Measurements from ENCODE around the gene NUMB. TPM values are rescaled to one million over a fixed set of nuclear protein-coding genes. Genes with fewer than 3 reads are reported as not detected.

The NUMB gene
- total RNA-seq, 1 experiment from 2014 or later: 22.2 TPM

- no peak overlapping the region for H3K9ac ChIP-seq (ENCODE audit: low read length)
- BruUV-seq (replicated peaks): no TSS peak
- no peak overlapping the region for H3K4me2 ChIP-seq (ENCODE audit: low read length)
- no peak overlapping the region for H3K27ac ChIP-seq (ENCODE audit: low read length)
- TF ChIP-seq EZH2 (IDR thresholded peaks at IDR 0.05; ENCODE audit: low read length, unreplicated experiment) (no peak), CTCF (conservative IDR thresholded peaks at IDR 0.05; ENCODE audit: low read depth, low read length) (no peak), EZH2phosphoT487 (IDR thresholded peaks at IDR 0.05; ENCODE audit: borderline replicate concordance, low read length) (no peak)
- H3K36me3 ChIP-seq (ENCODE audit: low read depth, low read length): no peaks in the 10 kb centered on the region
- H2AFZ ChIP-seq (ENCODE audit: low read length): no peak overlapping the region
- no peaks in the 10 kb centered on the region for H3K79me2 ChIP-seq (ENCODE audit: low read length)
- ChIA-PET POLR2A (ENCODE audit: unreplicated experiment) (no interaction called here), CTCF (interaction anchor here (0.6 kb wide), 1 partner anchor 203 kb away, joined by 3 read pairs; no protein-coding TSS in a partner anchor)
- H3K4me3 ChIP-seq (ENCODE audit: low read length): no peak overlapping the region
- DNase-seq: no peak
- H4K20me1 ChIP-seq (ENCODE audit: low read length): no peaks in the 10 kb centered on the region
- ATAC-seq: no peak
- H3K27me3 ChIP-seq (ENCODE audit: low read length): no peaks in the 10 kb centered on the region
- H3K9me2 ChIP-seq (replicated peaks; ENCODE audit: low read length): no peaks in the 10 kb centered on the region
- no peaks in the 10 kb centered on the region for H3K4me1 ChIP-seq (ENCODE audit: insufficient read depth, low read length)
- H3F3A ChIP-seq (ENCODE audit: low read length, unreplicated experiment): no peaks in the 10 kb centered on the region
- intact Hi-C loops (cut with micrococcal nuclease): no loop called here
- H3K9me3 ChIP-seq (ENCODE audit: low read length): no peaks in the 10 kb centered on the region
These were observed 20.3 kb upstream of the NUMB start for GRCh38 chr14:73478684-73479083.

- H2AFZ ChIP-seq (ENCODE audit: low read length): no peak overlapping the region
- H3K79me2 ChIP-seq (ENCODE audit: low read length): no peaks in the 10 kb centered on the region
- H3K36me3 ChIP-seq (ENCODE audit: low read depth, low read length): no peaks in the 10 kb centered on the region
- ATAC-seq: no peak
- ChIA-PET CTCF (no interaction called here), POLR2A (ENCODE audit: unreplicated experiment) (no interaction called here)
- no peaks in the 10 kb centered on the region for H3K4me1 ChIP-seq (ENCODE audit: insufficient read depth, low read length)
- no peaks in the 10 kb centered on the region for H3K9me2 ChIP-seq (replicated peaks; ENCODE audit: low read length)
- H3K4me3 ChIP-seq (ENCODE audit: low read length): no peak overlapping the region
- no peaks in the 10 kb centered on the region for H3K9me3 ChIP-seq (ENCODE audit: low read length)
- no peak overlapping the region for H3K4me2 ChIP-seq (ENCODE audit: low read length)
- intact Hi-C loops (cut with micrococcal nuclease): no loop called here
- H3F3A ChIP-seq (ENCODE audit: low read length, unreplicated experiment): no peaks in the 10 kb centered on the region
- H3K27ac ChIP-seq (ENCODE audit: low read length): no peak overlapping the region
- no peaks in the 10 kb centered on the region for H4K20me1 ChIP-seq (ENCODE audit: low read length)
- BruUV-seq (replicated peaks): no TSS peak
- H3K27me3 ChIP-seq (ENCODE audit: low read length): no peaks in the 10 kb centered on the region
- TF ChIP-seq EZH2 (IDR thresholded peaks at IDR 0.05; ENCODE audit: low read length, unreplicated experiment) (no peak), EZH2phosphoT487 (IDR thresholded peaks at IDR 0.05; ENCODE audit: borderline replicate concordance, low read length) (no peak), CTCF (conservative IDR thresholded peaks at IDR 0.05; ENCODE audit: low read depth, low read length) (no peak)
- no peak overlapping the region for H3K9ac ChIP-seq (ENCODE audit: low read length)
- no peak for DNase-seq
These were observed 19.4 kb upstream of the NUMB start for GRCh38 chr14:73477618-73478266.

GRCh38 chr14:73476451-73476931, 18.1 kb upstream of the NUMB start:
- no peak overlapping the region for H3K9ac ChIP-seq (ENCODE audit: low read length)
- ChIA-PET POLR2A (ENCODE audit: unreplicated experiment) (no interaction called here), CTCF (interaction anchor here (0.6 kb wide), 1 partner anchor 181 kb away, joined by 4 read pairs; no protein-coding TSS in a partner anchor)
- no TSS peak for BruUV-seq (replicated peaks)
- no peaks in the 10 kb centered on the region for H3K79me2 ChIP-seq (ENCODE audit: low read length)
- H3K27ac ChIP-seq (ENCODE audit: low read length): no peak overlapping the region
- H3K36me3 ChIP-seq (ENCODE audit: low read depth, low read length): no peaks in the 10 kb centered on the region
- H3K27me3 ChIP-seq (ENCODE audit: low read length): no peaks in the 10 kb centered on the region
- intact Hi-C loops (cut with micrococcal nuclease): no loop called here
- DNase-seq (no peak), ATAC-seq (no peak)
- no peaks in the 10 kb centered on the region for H3K4me1 ChIP-seq (ENCODE audit: insufficient read depth, low read length)
- no peaks in the 10 kb centered on the region for H4K20me1 ChIP-seq (ENCODE audit: low read length)
- H3K4me3 ChIP-seq (ENCODE audit: low read length): no peak overlapping the region
- H3K9me2 ChIP-seq (replicated peaks; ENCODE audit: low read length): no peaks in the 10 kb centered on the region
- TF ChIP-seq CTCF (conservative IDR thresholded peaks at IDR 0.05; ENCODE audit: low read depth, low read length): no peak
- no peak for TF ChIP-seq EZH2 (IDR thresholded peaks at IDR 0.05; ENCODE audit: low read length, unreplicated experiment)
- TF ChIP-seq EZH2phosphoT487 (IDR thresholded peaks at IDR 0.05; ENCODE audit: borderline replicate concordance, low read length): no peak
- H3K4me2 ChIP-seq (ENCODE audit: low read length): no peak overlapping the region
- H2AFZ ChIP-seq (ENCODE audit: low read length): peak overlapping the region; percentile 7; the same call in 1 of the 2 replicates
- no peaks in the 10 kb centered on the region for H3F3A ChIP-seq (ENCODE audit: low read length, unreplicated experiment)
- H3K9me3 ChIP-seq (ENCODE audit: low read length): no peaks in the 10 kb centered on the region
